Fibroblast of villous mesenchyme (primary cell): Measurements from ENCODE around the gene COL27A1. TPM values are rescaled to one million over a fixed set of nuclear protein-coding genes. Genes with fewer than 3 reads are reported as not detected.

Source experiments
- DNase-seq: peaks from one replicate; pipeline ENCODE4 v3.0.0-alpha.2; 2010; ENCODE audit warnings: low read depth
- H3K4me3 ChIP-seq: 2 replicates; pipeline ENCODE4 v1.5.1; 2011; ENCODE audit warnings: low read depth, mild to moderate bottlenecking, low read length
- total RNA-seq: library from RNA; depleted of rRNA; stranded (reverse); fragments of >200 nt; gene quantifications from 2 replicates; pipeline ENCODE4 v1.2.3, GENCODE V29; 2012
- TF ChIP-seq, protein P1 (sequence below): IDR thresholded peaks from 2 replicates; pipeline ENCODE4 v1.5.1; 2012; ENCODE audit warnings: low read depth, mild to moderate bottlenecking, low read length; ENCODE audit not compliant: insufficient read depth

Gene COL27A1
- total RNA-seq, 1 donor, result 23.3 TPM

DNA sequence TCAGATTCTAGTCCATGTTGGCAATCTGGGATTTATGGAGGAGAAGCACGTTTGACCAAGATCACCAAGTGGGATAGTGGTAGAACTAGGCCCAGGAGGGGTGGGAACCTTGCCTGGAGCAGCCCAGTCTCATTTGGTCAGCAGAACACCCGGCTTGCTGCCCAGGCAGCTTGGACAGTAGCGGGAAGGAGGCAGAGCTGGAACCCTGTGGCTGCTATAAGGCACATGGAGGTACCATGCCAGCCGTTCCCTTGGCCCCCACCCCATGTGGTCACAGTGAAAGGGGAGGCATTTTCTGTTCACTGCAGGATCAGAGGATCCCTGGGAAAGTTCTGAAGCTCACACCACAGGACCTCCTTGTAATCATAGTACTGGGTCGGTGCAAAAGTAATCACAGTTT, 92.2 kb downstream of the COL27A1 start:
- TF ChIP-seq, protein P1, sequence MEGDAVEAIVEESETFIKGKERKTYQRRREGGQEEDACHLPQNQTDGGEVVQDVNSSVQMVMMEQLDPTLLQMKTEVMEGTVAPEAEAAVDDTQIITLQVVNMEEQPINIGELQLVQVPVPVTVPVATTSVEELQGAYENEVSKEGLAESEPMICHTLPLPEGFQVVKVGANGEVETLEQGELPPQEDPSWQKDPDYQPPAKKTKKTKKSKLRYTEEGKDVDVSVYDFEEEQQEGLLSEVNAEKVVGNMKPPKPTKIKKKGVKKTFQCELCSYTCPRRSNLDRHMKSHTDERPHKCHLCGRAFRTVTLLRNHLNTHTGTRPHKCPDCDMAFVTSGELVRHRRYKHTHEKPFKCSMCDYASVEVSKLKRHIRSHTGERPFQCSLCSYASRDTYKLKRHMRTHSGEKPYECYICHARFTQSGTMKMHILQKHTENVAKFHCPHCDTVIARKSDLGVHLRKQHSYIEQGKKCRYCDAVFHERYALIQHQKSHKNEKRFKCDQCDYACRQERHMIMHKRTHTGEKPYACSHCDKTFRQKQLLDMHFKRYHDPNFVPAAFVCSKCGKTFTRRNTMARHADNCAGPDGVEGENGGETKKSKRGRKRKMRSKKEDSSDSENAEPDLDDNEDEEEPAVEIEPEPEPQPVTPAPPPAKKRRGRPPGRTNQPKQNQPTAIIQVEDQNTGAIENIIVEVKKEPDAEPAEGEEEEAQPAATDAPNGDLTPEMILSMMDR, result no peak
- DNase-seq, result no peak
- no peak overlapping the region for H3K4me3 ChIP-seq

DNA sequence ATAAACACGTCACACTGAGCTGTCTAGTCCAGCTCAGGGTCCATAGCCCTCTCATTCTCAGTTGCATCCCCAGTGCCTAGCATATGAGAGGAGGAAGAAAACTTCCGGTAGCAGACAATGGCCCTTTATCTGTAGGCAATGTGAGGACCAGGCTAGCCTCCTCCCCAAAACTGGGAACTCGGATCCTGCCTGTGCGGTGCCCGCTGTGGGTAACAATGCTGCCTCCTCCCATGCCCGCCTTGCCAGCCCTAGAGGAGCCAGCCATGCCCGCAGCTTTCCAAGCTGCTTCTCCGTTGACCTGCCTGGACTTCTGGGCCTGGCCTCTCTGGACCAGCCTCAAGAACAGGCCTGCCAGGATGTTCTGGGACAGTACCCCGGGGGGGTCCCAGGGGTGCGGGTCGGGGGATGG, 93.0 kb downstream of the COL27A1 start:
- no peak for DNase-seq
- TF ChIP-seq, protein P1, result no peak
- no peak overlapping the region for H3K4me3 ChIP-seq

- TF ChIP-seq, protein P1, result no peak
- H3K4me3 ChIP-seq, result no peak overlapping the region
- DNase-seq, result no peak
These were observed 94.3 kb downstream of the COL27A1 start for GRCh38 chr9:114249424-114250234.

DNA sequence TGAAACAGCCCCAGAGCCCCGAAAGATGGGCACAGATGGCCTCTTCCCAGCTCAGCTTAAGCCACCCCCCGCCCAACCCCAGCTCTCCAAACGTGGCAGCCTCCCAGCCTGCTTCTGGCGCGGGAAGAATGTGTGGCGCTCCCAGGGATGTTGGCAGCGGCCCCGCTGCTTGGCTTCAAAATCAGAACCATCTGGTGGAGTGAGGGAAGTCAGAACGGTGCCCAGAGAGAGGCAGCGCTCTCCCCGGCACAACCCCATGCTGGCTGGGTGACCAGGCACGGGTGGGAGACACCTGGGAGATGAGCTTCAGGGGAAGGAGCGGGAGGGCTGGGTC, 94.9 kb downstream of the COL27A1 start:
- no peak overlapping the region for H3K4me3 ChIP-seq
- TF ChIP-seq, protein P1, result no peak
- peak; percentile 77 for DNase-seq

DNA sequence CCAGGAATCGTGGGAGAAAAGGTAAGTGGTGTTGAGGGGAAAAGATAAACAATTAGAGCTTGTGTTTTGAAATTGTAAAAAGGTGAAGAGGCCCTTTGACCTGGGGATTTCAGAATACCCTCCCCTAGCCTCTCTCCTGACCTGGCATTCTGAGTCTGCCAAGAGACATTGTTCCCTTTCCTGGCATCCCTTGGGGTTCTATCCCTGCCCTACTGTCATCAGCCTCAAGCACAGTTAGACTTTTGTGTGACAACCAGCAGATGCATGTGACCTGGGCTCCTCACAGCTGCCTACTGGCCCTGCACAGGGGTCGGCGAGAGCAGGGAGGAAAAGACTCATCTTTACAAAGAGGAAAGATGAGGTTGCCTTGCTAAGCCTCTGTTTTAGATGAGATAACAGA, 95.3 kb downstream of the COL27A1 start:
- TF ChIP-seq, protein P1, result no peak
- no peak overlapping the region for H3K4me3 ChIP-seq

DNA sequence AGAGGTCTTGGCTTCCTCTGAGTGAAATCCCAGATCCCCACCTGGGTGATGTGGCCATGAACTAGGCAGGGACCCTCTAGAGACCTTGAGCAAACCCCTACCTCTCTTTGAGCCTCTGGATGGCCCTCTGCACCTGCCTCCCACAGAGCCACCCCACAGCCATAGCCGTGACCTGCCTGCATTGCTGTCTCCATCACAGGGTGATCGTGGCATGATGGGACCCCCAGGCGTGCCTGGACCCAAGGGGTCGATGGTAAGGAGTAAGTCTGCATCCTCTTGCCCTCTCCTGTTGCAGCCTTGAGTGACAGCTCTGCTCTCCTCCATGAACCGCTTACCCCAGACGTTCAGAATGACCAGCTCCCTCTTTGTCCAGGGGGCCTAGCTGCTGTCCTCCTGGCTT, 97.1 kb downstream of the COL27A1 start:
- TF ChIP-seq, protein P1, result no peak
- DNase-seq, result no peak
- H3K4me3 ChIP-seq, result no peak overlapping the region

More for the DNA sequence above, 95.3 kb downstream of the COL27A1 start:
- DNase-seq, result no peak
